ENCODE results near the gene COL2A1. TPM values are rescaled to one million over a fixed set of nuclear protein-coding genes. Genes with fewer than 3 reads are reported as not detected.

COL2A1 gene
- total RNA-seq, 2 donors from 2014 or later: not detected

DNA sequence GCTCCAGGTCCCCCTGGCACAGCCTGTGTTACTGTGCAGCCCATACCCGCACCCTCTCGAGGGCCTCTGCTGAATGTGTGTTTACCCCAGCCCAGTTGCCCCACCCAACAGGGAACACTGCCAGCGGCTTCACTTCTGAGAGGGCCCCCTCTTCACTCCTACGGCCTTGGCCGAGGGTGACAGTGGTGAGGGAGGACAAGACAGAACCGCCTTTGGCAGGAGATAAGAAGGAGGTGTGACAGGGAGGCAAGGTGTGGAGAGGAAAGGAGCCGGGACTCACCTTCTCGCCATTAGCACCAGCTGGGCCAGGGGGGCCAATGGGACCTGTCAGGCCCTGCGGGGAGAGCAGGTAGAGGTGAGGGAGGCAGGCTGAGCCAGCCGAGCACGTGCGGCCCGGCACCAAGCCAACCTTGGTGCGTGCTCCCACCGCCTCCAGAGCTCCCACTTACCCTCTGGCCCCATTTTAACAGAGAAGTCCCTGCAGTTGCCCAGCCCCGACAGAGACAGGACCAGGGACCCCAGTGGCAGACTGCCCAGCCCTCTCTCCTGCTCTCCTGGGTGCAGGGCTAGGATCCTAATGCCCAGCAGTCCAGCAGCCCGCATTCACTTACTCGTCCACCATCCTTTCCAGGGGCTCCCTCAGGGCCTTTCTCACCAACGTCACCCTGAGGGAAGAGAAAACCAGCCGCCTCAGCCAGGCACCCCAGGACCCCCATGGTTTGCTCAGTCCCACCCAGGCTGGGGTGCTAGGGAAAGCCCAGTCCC lies 22.6 kb downstream of the COL2A1 start:
- no peak for ATAC-seq
- intact Hi-C loops (cut with DNase I): no loop called here
- DNase-seq: no peak

- intact Hi-C loops (cut with DNase I): no loop called here
- DNase-seq (no peak), ATAC-seq (no peak)
These were observed 23.3 kb downstream of the COL2A1 start for GRCh38 chr12:47980779-47981495.

- DNase-seq (no peak), ATAC-seq (no peak)
- intact Hi-C loops (cut with DNase I): no loop called here
These were observed 24.1 kb downstream of the COL2A1 start for GRCh38 chr12:47980197-47980596.

GRCh38 chr12:47979686-47980085 lies 24.6 kb downstream of the COL2A1 start:
- DNase-seq: no peak
- no peak for ATAC-seq
- intact Hi-C loops (cut with DNase I): no loop called here

DNA sequence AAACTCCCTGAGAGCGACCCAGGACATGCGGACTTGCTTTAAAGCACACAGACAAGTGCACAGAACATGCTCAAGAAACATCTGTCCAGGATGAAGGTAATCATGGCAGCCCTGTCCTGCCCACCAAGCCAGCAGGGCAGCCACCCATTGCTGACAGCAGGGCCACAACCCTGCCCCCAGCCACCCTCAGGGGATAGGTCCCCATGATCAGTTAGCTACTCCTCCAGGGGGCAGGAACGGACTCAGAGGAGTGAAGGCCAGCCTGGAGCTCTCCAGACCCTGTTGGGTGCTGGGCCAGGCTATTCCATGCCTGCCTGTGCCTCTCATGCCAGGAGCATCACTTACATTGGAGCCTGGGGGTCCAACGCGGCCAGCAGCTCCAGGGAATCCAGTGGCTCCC lies 25.1 kb downstream of the COL2A1 start:
- DNase-seq: no peak
- intact Hi-C loops (cut with DNase I): no loop called here
- no peak for ATAC-seq

- ATAC-seq: no peak
- intact Hi-C loops (cut with DNase I): no loop called here
- DNase-seq: no peak
These were observed 25.7 kb downstream of the COL2A1 start for GRCh38 chr12:47978598-47978873.

- ATAC-seq (no peak), DNase-seq (no peak)
- intact Hi-C loops (cut with DNase I): no loop called here
These were observed 26.3 kb downstream of the COL2A1 start for GRCh38 chr12:47977772-47978597.

GRCh38 chr12:47977046-47977771 lies 27.1 kb downstream of the COL2A1 start:
- intact Hi-C loops (cut with DNase I): no loop called here
- no peak for DNase-seq
- no peak for ATAC-seq

GRCh38 chr12:47975816-47976215 lies 28.5 kb downstream of the COL2A1 start:
- intact Hi-C loops (cut with DNase I): no loop called here
- DNase-seq (no peak), ATAC-seq (no peak)

- intact Hi-C loops (cut with DNase I): no loop called here
- ATAC-seq: no peak
- no peak for DNase-seq
These were observed 29.1 kb downstream of the COL2A1 start for GRCh38 chr12:47975036-47975620.

DNA sequence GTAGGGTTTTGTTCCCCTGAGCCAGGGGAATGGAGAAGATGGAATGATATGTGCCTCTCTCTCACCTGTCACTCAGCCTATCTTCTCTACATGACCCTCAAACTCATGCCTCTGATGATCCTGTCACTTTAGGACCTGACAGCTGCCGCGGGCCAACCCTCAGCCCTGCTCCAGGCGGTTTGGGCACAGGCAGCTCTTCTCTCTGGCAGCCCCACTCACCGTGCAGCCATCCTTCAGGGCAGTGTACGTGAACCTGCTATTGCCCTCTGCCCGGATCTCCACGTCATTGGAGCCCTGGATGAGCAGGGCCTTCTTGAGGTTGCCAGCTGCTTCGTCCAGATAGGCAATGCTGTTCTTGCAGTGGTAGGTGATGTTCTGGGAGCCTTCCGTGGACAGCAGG lies 30.4 kb downstream of the COL2A1 start:
- no peak for DNase-seq
- intact Hi-C loops (cut with DNase I): no loop called here
- no peak for ATAC-seq

DNA sequence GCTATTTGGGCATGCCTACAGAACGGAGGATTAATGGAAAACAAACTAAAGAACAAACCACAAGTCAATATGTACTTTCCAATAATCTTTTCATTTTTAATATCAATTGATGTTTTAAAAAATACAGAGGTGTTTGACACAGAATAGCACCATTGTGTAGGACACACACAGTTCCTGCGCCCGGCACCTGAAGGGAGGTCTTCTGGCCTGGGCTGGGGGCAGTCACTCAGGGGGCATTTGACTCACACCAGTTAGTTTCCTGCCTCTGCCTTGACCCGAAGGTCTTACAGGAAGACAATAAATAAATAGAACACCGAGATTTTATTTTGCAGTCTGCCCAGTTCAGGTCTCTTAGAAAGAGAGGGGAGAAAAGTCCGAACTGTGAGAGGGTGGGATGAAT lies 31.4 kb downstream of the COL2A1 start:
- ATAC-seq (no peak), DNase-seq (no peak)
- intact Hi-C loops (cut with DNase I): no loop called here

GRCh38 chr12:47970843-47971242 lies 33.4 kb downstream of the COL2A1 start:
- intact Hi-C loops (cut with DNase I): no loop called here
- ATAC-seq (no peak), DNase-seq (no peak)

DNA sequence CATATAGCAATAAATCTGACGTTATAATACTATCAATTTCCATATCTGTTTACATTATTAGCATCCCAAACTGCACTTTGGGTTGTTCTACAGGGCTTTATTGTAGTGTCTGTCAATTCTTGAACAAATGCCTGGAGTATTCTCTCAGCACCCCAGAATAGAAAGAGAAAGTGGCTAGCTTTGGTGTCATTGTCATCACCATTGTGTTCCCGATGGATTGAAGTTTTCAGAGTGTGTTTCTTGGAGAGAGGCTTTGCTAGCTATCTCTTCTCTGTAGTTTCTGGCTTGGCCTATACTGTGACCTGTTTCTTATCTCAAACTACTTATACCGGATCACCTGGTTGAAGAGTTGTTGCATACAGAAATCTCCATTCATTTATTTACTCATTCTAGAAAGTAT lies 34.4 kb downstream of the COL2A1 start:
- ATAC-seq (peak; percentile 36 to 54), DNase-seq (no peak)
- intact Hi-C loops (cut with DNase I): loop anchor here in 1 of 2 donors (10.0 kb wide), 1 partner anchor 255 kb away; no protein-coding TSS in a partner anchor

GRCh38 chr12:47967461-47968321 lies 36.6 kb downstream of the COL2A1 start:
- DNase-seq (no peak), ATAC-seq (peak in 1 of 2 donors; percentile 14)
- intact Hi-C loops (cut with DNase I): loop anchor here in 1 of 2 donors (10.0 kb wide), 1 partner anchor 253 kb away; no protein-coding TSS in a partner anchor

- DNase-seq (no peak), ATAC-seq (no peak)
- intact Hi-C loops (cut with DNase I): loop anchor here in 1 of 2 donors (10.0 kb wide), 1 partner anchor 251 kb away; no protein-coding TSS in a partner anchor
These were observed 38.7 kb downstream of the COL2A1 start for GRCh38 chr12:47965581-47965980.

GRCh38 chr12:47964106-47964728 lies 40.1 kb downstream of the COL2A1 start:
- ATAC-seq (peak in 1 of 2 donors; percentile 7), DNase-seq (peak; percentile 46)
- intact Hi-C loops (cut with DNase I): loop anchor here in 1 of 2 donors (10.0 kb wide), 1 partner anchor 249 kb away; no protein-coding TSS in a partner anchor

All from left cardiac atrium (tissue), 4 donors.